ENCODE results near the gene KIFC3. TPM values are rescaled to one million over a fixed set of nuclear protein-coding genes. Genes with fewer than 3 reads are reported as not detected.

The KIFC3 gene
- total and polyA plus RNA-seq, 2 of the 13 experiments (the other 11 are each of a cell fraction or from before 2014, with no cell fraction given): 42.1 to 45.3 TPM

DNA sequence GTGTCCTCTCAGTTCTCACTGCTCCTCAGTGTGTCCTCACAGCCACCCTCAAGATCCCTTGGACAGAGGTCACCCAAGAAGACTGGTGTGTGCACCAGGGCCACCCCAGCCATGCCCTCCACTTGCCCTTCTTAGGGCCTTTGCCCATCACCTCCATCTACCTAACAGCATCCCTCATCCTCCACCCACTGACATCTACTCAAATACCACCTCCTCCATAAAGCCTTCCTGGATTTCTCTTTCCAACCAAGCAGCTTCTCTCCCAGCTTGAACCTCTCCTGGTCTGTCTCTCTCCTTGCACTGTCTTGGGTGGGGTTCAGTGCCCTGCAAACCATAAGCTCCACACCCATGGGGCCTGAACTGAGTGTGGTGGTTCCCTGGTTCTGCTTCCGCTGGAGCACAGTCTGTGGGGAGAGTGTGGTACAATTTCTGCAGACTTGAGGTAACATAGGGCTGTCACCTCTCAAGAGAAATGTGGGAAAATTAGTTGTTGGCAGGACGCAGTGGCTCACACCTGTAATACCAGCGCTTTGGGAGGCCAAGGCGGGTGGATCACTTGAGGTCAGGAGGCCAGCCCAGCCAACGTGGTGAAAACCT lies 52.3 kb downstream of the KIFC3 start (continued):
- TF ChIP-seq, protein P1, sequence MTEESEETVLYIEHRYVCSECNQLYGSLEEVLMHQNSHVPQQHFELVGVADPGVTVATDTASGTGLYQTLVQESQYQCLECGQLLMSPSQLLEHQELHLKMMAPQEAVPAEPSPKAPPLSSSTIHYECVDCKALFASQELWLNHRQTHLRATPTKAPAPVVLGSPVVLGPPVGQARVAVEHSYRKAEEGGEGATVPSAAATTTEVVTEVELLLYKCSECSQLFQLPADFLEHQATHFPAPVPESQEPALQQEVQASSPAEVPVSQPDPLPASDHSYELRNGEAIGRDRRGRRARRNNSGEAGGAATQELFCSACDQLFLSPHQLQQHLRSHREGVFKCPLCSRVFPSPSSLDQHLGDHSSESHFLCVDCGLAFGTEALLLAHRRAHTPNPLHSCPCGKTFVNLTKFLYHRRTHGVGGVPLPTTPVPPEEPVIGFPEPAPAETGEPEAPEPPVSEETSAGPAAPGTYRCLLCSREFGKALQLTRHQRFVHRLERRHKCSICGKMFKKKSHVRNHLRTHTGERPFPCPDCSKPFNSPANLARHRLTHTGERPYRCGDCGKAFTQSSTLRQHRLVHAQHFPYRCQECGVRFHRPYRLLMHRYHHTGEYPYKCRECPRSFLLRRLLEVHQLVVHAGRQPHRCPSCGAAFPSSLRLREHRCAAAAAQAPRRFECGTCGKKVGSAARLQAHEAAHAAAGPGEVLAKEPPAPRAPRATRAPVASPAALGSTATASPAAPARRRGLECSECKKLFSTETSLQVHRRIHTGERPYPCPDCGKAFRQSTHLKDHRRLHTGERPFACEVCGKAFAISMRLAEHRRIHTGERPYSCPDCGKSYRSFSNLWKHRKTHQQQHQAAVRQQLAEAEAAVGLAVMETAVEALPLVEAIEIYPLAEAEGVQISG (CRISPR knock-in tag; IDR thresholded peaks at IDR 0.05): no peak

DNA sequence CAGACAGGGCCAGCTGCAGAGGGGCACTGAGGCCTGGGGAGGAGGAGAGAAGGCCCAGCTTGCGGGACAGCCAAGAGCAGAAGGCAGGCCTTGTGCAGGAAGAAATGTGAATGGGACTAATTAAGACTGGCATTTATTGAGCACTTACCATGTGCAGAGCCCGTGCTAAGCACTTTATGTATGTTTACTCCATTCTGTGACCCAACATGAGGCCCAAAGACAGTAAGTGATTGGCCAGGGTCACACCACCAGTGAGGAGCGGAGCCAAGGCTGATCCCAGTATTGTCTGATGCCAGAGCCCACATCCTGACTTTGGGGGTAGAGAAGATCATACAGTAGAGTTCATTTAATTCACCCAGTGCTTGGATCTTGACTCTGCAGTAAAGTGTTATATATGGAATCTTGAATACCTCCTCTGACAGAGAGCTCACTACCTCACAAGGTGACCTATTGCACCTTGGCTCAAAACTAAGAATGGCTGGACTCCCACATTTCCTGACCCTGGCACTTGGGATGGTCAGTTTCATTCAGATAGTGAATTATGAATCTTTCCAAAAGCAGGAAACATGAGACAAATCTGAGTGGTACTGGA lies 53.1 kb downstream of the KIFC3 start:
- H3K4me1 ChIP-seq (ENCODE audit: insufficient read depth, low read length): no peaks in the 10 kb centered on the region
- no peak for ATAC-seq
- H2AFZ ChIP-seq (ENCODE audit: low read length): no peak overlapping the region
- H3K9me3 ChIP-seq (ENCODE audit: low read length): no peaks in the 10 kb centered on the region
- POLR2A ChIA-PET: interaction anchor here (0.9 kb wide), 1 partner anchor 14 kb away, joined by 4 read pairs; the partner anchor contains the start of gene KATNB1
- intact Hi-C loops (cut with micrococcal nuclease; ENCODE audit: unreplicated experiment) (no loop called here), in situ Hi-C loops (cut with HindIII; ENCODE audit: extremely low pct_ligation_motif_present, low pct_unique_long_range_greater_than_20kb) (no loop called here)
- H3K27ac ChIP-seq (ENCODE audit: extremely low read length, insufficient read depth, low read length): no peak overlapping the region
- no TSS peak for BruUV-seq (replicated peaks)
- whole genome bisulfite sequencing (ENCODE audit: low lambda C conversion rate): 100% methylated on average over 3 of the region's 3 CpGs
- H3K9ac ChIP-seq (ENCODE audit: insufficient read depth, low read depth, low read length): no peak overlapping the region
- no peak overlapping the region for H3K4me2 ChIP-seq (ENCODE audit: low read depth, low read length)
- CTCF ChIA-PET (ENCODE audit: low intra/inter-chr PET ratio, low total read pairs): no interaction called here
- no peak for FAIRE-seq
- H3K36me3 ChIP-seq (replicated peaks in 1 of 2; ENCODE audit: control insufficient read depth in 1 of 2, insufficient read depth in 2 of 2, low read length in 2 of 2): peaks cover 19 to 20% of the 10 kb centered on the region in 2 experiments; a peak in 3 of 5 replicates
- TF ChIP-seq ZNF790 (CRISPR knock-in tag; IDR thresholded peaks at IDR 0.05; ENCODE audit: borderline replicate concordance) (no peak), ZMYM3 (CRISPR knock-in tag; IDR thresholded peaks at IDR 0.05) (0 out of 2 replicates have a peak, but pooled peaks have one; percentile 21)
- no peaks in the 10 kb centered on the region for H3K79me2 ChIP-seq (ENCODE audit: insufficient read depth, low read length)
- H4K20me1 ChIP-seq (ENCODE audit: insufficient read depth, low read length): no peaks in the 10 kb centered on the region
- H3K4me3 ChIP-seq (replicated peaks in 1 of 3; ENCODE audit: insufficient read depth in 1 of 3, low read depth in 2 of 3, low read length in 3 of 3): no peak overlapping the region
- DNase-seq (ENCODE audit: low spot score): no peak
- H3K27me3 ChIP-seq (ENCODE audit: control insufficient read depth in 1 of 2, insufficient read depth in 2 of 2, low read length in 2 of 2): no peaks in the 10 kb centered on the region

Data from HepG2 (cell line).